ENCODE data around the gene TUBB2B.
"Not testable (repeated sequence)": the region's sequence is repeated elsewhere in the genome, so short reads cannot be mapped to it uniquely, and the experiment has no call there.

TUBB2B gene

DNA sequence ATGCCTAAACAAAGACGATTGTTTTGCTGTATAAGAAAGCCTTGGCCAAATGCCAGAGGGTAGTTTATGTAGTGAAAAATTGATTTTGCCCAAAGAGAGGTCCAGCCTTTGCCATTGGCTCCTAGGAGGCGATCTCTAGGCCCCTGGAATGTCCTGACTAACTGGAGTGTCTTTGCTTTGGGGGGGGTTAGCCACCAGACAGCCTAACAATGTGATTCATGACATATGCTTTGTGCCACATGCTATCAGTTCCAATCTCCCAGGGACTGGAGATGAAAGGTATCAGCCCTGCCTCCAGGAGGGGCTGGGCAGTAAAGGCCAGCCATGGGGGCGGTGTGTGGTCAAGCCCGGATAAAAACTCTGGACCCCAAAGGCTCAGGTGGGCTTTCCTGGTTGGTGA lies 37.4 kb downstream of the TUBB2B start:
- no peak for TF ChIP-seq POLR2A (IDR thresholded peaks at IDR 0.05; ENCODE audit: low read depth, low read length)
- no peak for TF ChIP-seq TAF1 (IDR thresholded peaks at IDR 0.05; ENCODE audit: borderline replicate concordance, low read depth, low read length)
- TF ChIP-seq POLR2AphosphoS5 (IDR thresholded peaks at IDR 0.05; ENCODE audit: low read depth, low read length) = no peak
- FAIRE-seq (no peak), DNase-seq (ENCODE audit: insufficient read length) (no peak)

DNA sequence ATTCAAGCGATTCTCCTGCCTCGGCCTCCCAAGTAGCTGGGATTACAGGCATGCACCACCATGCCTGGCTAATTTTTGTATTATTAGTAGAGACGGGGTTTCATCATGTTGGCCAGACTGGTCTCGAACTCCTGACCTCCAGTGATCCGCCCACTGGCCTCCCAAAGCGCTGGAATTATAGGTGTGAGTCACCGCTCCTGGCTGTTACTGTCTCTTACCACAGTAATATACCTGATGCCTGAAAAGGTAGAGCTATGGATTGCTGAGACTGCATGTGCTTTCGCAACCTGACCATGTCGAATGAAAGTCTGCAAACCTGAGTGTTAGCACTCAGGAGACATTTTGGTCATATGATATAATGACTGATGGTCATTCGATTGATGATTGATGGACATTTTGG lies 38.3 kb downstream of the TUBB2B start:
- FAIRE-seq; DNase-seq (ENCODE audit: insufficient read length): not testable (repeated sequence)

GRCh38 chr6:3188262-3188661 lies 39.2 kb downstream of the TUBB2B start:
- TF ChIP-seq TAF1 (IDR thresholded peaks at IDR 0.05; ENCODE audit: borderline replicate concordance, low read depth, low read length) (no peak), POLR2AphosphoS5 (IDR thresholded peaks at IDR 0.05; ENCODE audit: low read depth, low read length) (no peak), POLR2A (IDR thresholded peaks at IDR 0.05; ENCODE audit: low read depth, low read length) (no peak)
- DNase-seq (ENCODE audit: insufficient read length) (no peak), FAIRE-seq (no peak)

DNA sequence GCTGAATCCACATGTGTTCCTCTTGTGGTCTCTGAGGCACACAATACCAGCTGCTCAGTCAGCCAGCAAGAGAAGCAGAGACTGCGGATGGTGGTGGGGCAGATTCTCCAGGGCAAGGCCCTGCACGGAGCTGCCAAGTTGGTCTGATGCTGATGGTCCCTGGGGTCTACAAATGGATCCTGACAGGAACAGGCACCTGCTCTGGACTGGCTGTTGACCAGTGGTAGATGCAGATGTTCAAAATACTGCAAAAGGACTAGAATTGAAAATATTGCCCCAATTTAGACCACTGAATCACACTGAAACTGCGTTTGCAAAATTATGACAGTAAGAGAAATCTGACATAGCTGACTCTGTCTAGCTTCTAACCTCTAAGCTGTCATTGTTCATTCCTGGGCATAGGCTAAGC lies 40.5 kb downstream of the TUBB2B start:
- DNase-seq (ENCODE audit: insufficient read length) (no peak), FAIRE-seq (peak; percentile 91)
- TF ChIP-seq TAF1 (IDR thresholded peaks at IDR 0.05; ENCODE audit: borderline replicate concordance, low read depth, low read length) (no peak), POLR2AphosphoS5 (IDR thresholded peaks at IDR 0.05; ENCODE audit: low read depth, low read length) (no peak; the same call in 1 of the 2 replicates), POLR2A (IDR thresholded peaks at IDR 0.05; ENCODE audit: low read depth, low read length) (no peak)

DNA sequence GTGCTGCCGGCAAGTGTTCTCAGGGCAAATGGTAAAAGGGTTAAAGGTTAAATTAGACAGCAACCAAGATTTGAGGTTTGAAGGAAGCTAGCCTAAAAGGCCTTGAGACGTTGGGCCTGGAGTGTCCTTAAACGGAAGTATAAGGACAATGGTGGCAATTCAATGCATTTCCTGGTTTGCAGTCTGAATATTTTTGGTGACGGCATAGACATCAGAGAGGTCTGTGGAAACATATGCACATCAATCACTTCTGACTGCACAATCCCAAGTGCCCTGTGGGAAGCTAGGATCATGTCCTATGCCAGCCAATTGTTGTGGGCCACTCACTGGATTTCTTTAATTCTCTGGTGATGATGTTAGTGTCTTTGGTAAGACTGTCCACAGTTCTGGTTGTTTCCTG lies 44.4 kb downstream of the TUBB2B start:
- FAIRE-seq (no peak), DNase-seq (ENCODE audit: insufficient read length) (no peak)
- no peak for TF ChIP-seq TAF1 (IDR thresholded peaks at IDR 0.05; ENCODE audit: borderline replicate concordance, low read depth, low read length)

- no peak for TF ChIP-seq POLR2A (IDR thresholded peaks at IDR 0.05; ENCODE audit: low read depth, low read length)
- TF ChIP-seq POLR2AphosphoS5 (IDR thresholded peaks at IDR 0.05; ENCODE audit: low read depth, low read length) = no peak
- TF ChIP-seq TAF1 (IDR thresholded peaks at IDR 0.05; ENCODE audit: borderline replicate concordance, low read depth, low read length) = no peak
- FAIRE-seq (no peak), DNase-seq (ENCODE audit: insufficient read length) (no peak)
These were observed 46.3 kb downstream of the TUBB2B start for GRCh38 chr6:3181105-3181504.

DNA sequence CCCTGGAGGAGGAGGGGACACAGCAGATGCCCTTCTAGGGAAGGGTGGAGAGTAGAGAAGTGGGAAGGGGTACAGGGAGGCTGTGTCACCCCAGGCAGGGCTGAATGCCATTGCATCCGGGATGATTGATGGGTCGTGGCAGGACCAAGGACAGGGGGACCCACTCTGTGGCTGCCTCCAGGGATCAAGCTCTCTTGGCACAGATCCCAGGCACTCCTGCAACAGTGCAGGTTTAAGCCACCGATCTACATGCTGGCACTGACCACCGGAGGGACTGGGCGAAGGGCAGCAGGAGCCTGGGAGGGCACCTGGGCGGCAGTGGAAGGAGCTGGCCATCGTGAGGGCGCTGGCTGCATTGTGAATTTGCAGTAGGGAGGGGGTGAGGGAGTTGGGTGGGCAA lies 47.5 kb downstream of the TUBB2B start:
- not testable (repeated sequence) for DNase-seq (ENCODE audit: insufficient read length); FAIRE-seq

DNA sequence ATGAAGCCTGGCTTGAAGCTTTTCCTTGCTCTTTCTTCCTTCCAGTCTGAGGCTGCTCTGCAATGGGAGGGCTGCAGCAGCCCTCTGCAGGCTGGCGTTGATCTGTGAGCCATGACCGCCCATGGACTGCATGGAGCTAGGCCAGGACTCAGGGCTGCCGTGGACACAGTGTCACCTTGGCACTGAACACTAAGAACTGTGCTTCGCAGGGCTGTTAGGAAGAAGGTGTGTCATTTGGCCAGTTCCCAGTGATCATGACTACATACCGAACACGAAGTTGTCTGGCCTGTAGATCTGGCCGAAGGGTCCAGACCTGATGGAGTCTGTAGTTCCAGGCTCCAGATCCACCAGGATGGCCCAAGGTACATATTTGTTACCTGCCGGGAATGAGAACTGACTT lies 48.8 kb downstream of the TUBB2B start:
- DNase-seq (ENCODE audit: insufficient read length); FAIRE-seq: not testable (repeated sequence)

- no peak for FAIRE-seq
- no peak for DNase-seq (ENCODE audit: insufficient read length)
These were observed 50.7 kb downstream of the TUBB2B start for GRCh38 chr6:3176562-3177355.

GRCh38 chr6:3175715-3176402 lies 51.6 kb downstream of the TUBB2B start:
- TF ChIP-seq TAF1 (IDR thresholded peaks at IDR 0.05; ENCODE audit: borderline replicate concordance, low read depth, low read length) = no peak
- TF ChIP-seq POLR2AphosphoS5 (IDR thresholded peaks at IDR 0.05; ENCODE audit: low read depth, low read length) = no peak
- TF ChIP-seq POLR2A (IDR thresholded peaks at IDR 0.05; ENCODE audit: low read depth, low read length) = no peak
- DNase-seq (ENCODE audit: insufficient read length) (no peak), FAIRE-seq (no peak)

More at GRCh38 chr6:3176562-3177355, 50.7 kb downstream of the TUBB2B start:
- TF ChIP-seq POLR2A (IDR thresholded peaks at IDR 0.05; ENCODE audit: low read depth, low read length) (no peak), TAF1 (IDR thresholded peaks at IDR 0.05; ENCODE audit: borderline replicate concordance, low read depth, low read length) (no peak), POLR2AphosphoS5 (IDR thresholded peaks at IDR 0.05; ENCODE audit: low read depth, low read length) (no peak)

Data from GM12892 (cell line).